ELR (cell line): ENCODE results near the gene MAN1A1.

Experiments used
- DNase-seq: peaks from one replicate; pipeline ENCODE4 v3.0.0-alpha.2; 2015; ENCODE audit warnings: low read depth

Gene MAN1A1

DNA sequence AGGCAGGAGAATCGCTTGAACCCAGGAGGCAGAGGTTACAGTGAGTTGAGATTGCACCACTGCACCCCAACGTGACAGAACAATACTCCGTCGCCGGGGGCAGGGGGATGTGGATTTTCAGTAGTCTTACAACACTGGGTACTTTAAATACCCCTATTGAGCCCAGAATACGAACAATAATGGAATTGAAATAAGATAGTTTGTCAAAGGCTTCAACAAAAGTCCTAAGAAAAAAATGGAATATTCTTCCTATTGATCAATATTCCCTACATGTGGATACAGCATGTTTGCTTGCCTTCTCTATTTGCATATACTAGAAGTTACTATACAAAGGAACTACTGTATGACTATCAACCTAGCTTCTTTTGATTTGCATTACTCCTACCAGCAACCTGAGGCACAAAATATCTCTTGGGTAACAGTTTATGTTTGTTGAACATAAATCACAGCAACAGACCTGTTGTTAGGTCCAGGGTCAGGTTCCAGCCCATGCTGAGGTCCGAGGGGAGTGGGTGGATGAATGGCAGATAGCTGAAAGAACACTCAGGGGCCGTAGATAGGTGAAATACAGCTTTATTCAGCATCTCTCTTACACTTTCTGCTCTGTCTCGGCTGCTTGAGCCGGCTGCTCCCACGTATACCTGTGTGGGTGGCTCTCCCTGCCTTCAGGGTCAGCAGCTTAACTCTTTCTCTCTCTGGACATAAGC lies 23.8 kb downstream of the MAN1A1 start:
- DNase-seq: no peak

DNA sequence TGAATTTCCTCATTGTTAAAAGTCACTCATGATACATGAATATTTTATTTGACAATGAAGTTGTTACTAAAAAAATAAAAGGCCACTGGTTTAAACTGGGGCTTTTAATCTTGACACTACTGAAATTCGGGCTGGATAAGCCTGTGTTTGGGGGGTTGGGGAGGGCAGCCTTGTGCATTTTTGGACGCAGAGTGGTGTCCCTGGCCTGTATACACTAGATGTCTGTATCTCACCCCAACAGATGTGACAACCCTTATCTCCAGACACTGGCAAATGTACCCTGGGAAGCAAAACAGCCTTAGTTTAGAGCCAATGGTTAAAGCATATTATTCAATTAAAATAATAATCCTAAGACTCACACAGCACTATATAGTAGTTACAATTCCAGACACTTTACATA lies 24.8 kb downstream of the MAN1A1 start:
- DNase-seq: no peak

DNA sequence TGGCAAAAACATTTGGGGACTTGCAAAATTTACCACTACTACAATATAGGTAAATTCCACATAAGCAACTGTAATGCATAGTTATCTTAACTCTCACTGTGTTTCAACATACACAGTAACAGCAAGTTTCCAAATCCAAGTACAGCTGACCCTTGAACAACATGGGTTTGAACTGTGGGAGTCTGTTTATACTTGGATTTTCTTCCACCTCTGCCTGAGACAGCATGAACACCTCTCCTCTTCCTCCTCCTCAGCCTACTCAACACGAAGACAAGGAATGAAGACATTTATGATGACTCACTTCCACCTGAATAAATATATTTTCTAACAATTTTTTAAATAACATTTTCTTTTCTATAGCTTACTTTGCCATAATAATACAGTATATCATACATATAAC lies 25.6 kb downstream of the MAN1A1 start:
- DNase-seq: no peak

GRCh38 chr6:119323478-119323877 lies 26.1 kb downstream of the MAN1A1 start:
- peak; percentile 7 for DNase-seq

DNA sequence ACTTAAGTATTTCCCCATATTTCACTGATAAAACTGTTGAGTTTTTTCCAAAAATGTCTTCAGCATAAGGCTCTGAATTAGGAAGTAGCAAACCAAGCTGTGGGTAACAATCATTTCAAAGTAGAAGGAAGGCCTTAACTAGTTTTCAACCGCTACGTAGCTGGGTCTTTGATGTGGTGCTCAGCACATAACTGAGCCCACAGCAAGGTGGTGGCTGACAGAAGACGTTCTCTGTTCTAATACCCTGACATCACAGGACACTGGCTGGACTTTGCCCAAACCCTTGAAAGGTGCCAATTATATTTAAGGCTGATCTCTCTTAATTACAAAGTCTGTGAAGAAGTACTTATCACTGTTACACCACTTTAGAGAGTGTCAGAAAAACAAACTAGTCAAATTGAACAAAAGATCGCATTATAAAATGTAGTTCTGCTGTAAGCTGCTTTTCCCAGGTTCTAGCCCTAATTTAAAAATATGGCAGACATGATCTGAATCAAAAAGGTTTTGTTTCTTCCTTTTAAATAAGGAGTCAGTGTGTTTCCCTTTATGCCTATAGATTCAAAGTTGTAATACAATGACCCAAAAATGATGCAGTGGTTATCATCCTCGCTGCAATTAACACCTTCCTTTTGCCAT lies 26.7 kb downstream of the MAN1A1 start:
- no peak for DNase-seq

DNA sequence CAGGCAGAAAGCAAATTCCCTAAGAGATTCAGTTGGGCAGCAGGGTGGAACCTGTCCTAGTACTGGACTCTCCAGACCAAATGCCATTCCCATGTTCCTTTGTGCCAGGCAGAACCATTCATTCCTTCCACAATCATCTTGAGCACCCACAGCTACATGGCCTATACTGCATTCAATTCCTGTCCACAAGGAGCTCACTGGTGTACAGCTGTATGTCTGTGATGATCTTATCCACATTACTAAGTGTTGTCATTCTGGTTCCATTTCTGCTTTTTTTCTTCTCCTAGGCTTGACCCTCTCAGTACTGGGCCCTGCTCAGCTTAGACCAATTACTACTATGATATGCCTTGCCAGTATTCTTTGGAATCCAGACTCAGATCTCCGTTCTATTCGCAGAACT lies 27.5 kb downstream of the MAN1A1 start:
- no peak for DNase-seq

DNA sequence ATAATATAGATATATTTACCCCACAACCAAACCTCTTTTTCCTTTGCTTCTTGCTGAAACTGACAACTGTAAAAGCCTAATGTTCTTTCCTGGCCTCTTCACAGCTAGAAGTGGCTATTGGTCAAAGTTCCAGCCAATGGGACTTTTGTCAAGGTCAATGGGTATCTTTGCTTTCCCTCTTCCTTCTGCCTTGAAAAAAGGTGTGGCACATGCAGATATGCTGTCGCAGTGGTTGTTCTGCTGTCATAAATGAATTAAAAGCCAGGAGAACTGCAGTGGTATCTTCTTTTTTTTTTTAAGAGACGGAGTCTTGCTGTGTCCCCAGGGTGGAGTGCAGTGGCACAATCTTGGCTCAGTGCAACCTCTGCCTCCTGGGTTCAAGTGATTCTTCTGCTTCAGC lies 29.9 kb downstream of the MAN1A1 start:
- no peak for DNase-seq

DNA sequence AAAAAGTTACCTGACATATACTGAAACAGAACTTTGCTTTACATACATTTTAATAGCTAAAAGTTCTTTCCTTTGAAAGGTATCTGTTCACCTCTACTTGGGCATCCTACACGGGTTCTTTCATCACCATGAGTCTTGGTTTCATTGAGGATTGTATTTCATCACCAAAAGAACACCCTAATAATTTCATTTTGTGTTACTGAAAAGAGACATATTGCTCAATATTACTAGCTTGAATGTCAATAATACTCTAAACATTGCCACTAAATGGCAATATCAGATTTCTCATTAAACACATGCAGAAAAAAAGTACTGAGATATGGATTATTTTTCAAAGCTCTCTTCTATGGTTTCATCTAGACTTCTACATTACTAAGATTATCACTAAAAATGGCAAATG lies 30.8 kb downstream of the MAN1A1 start:
- DNase-seq: no peak

DNA sequence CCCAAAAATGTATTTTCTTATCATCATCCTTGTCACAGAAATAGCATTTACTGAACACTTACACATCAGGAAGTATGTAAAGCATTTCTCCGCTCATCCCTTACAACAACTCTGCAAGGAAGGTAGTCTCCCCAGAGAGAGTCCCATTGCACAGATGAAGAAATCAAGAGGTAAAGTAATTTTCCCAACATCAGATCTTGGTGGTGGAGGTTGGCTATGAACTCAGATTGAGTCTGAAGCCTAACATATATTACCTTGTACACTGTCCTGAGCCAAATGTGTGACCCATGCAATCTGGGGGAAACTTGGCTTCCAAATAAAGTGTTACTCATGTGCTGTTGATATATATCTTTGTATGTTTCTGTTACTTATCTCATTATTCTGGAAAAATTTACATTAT lies 31.4 kb downstream of the MAN1A1 start:
- no peak for DNase-seq

DNA sequence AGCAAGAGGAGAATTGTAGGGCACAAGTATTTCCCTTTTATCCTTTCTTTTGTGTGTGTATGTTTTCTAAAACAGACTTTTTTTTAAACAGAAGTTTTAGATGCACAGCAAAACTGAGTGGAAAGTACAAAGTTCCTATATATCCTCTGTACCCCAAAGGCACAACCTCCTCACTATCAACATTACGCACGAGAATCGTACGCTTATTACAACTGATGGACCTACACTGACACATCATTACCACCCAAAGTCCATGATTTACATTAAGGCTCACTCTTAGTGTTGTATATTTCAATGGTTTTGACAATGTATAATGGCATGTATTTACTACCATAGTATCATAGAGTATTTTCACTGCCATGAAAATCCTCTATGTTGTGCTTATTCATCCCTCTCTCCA lies 32.6 kb downstream of the MAN1A1 start:
- no peak for DNase-seq

- DNase-seq: no peak
Observed at GRCh38 chr6:119314885-119315272, 34.7 kb downstream of the MAN1A1 start.

GRCh38 chr6:119313937-119314884 lies 35.4 kb downstream of the MAN1A1 start:
- no peak for DNase-seq

GRCh38 chr6:119312875-119313338 lies 36.7 kb downstream of the MAN1A1 start:
- no peak for DNase-seq

- no peak for DNase-seq
Observed at GRCh38 chr6:119312441-119312840, 37.1 kb downstream of the MAN1A1 start.

DNA sequence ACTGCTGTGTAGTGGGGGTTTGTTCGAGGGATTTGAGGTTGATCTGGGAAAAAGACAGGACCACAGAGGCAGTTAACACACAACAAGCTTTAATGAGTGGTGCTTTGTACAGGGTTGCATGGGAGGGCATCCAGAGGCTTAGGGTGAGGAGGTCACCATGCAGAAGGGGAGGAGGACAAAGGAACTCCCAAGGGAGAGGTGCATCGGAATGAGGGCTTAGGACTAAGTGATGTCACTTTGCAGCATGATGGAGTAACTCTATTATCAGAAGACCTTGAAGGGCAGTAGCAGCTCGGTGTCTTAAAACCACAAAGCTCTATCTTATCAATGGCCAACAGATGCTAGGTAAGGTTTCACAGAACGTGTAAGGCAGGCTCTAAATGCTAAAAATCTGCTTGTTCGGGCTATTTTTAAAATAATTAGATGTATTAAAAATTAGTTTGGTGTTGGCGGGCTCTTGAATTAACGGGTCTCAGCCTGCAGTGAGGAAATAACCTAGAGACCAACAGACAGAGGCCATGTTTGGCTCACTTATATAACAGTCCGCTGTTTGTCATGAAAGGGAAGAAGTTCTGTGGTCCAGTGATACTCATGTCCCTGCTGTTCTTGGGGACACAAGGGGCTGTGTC lies 37.9 kb downstream of the MAN1A1 start:
- DNase-seq: no peak

DNA sequence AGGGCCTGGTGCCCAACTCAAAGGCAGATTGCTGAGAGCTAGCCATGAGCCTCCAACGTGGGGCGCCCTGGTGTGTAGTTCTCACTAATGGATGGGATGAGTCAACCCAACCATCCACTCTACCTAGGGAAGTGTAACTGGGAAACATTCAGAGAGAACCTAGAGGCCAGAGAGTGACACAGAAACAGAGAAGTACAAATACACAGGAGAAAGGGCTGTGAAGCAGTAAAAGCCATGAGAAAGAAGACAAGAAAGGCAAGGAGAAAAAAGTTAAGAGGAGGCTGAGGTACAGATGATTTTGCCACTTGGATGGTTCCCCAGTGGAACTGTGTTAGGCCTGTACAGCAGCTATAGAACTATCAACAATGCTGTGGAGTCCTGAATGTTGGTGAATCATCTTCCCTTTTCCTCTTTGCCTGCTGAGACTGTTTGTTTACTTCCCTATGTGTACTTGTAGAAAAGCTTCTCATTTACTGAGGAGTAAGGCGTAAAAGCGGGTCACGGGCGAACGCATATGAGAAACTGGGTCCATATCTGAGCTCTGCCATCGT lies 39.0 kb downstream of the MAN1A1 start:
- DNase-seq: no peak

DNA sequence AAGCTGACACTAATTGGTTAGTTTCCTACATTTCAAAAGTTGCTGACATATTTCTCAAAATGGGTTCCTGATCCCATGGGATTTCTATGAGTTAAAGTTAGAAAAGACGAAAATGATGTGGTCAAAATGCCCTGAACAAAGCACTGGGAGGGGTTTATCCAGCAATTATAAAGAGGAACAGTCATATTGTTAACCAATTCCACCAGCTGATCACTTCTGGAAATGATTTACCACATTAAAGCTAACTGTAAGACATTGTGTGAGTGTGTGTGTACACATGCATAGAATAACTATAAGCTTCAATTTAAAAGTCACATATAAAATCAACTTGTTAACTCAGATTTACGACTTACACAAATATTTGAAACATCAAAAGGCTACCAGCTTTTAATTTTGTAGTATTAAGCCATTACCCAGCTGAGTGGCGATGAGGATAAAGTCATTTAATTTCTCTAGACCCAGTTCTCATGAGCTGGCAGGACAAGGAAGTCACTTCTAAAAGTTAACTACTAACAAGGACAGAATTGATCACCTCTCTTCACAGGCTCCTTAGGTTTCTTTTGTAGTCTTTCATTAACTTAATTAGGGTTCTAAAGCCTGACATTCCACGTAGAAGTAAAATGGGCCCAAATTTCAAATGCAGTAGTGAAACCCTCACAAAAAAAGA lies 40.4 kb downstream of the MAN1A1 start:
- no peak for DNase-seq

DNA sequence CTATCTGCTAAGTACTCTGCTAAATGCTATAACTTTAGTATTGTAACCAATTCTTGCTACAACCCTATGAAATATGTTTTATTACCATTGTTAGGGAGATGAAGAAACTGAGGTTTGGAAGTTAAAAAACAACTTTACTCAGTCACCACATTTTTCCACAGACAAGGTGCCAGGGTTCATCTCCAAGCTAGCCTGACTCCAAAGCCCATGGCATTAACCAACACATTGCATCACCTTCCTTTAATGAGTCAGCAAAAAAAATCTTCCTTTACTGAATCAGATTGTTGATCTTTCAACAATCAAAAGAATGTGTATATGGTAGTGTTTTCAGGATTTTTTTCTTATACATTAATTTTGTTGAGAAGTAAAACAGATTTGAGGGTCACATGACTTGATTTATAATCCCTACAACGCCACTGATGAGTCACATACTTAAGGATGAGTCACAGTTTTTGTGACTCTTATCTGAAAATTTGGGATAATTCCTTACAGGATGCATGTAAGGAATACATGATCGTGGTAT lies 41.5 kb downstream of the MAN1A1 start:
- peak; percentile 58 for DNase-seq

DNA sequence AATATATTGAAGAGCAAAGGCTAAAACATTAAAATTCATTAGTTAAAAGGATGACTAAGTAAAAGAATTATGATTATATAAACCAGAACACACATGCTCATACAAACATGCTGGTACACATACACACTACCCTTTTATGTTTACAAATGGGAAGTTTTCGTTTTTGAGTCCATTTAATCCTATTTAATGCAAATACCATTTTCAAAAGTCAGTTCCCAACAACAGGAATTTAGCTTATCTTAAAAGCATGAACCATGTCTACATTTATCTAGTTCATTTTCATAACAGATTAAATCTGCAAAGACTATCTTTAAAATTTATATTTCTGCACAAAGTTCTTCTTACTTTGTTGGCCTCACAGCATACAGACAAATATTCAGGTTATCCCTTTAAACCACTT lies 42.5 kb downstream of the MAN1A1 start:
- DNase-seq: no peak

- no peak for DNase-seq
Observed at GRCh38 chr6:119306396-119306968, 43.1 kb downstream of the MAN1A1 start.
